ENCODE data around the gene MRPS18A.

GRCh38 chr6:43636308-43636659 lies 51.3 kb downstream of the MRPS18A start:
- TF ChIP-seq CTCF (conservative IDR thresholded peaks at IDR 0.05 in 1 of 2, IDR thresholded peaks at IDR 0.05 in 1 of 2; ENCODE audit: extremely low read depth in 1 of 2, insufficient read depth in 1 of 2, low read depth in 1 of 2, low read length in 2 of 2) (no peak), EZH2 (IDR thresholded peaks at IDR 0.05; ENCODE audit: borderline replicate concordance, low read length) (no peak)
